Epidermal melanocyte (primary cell): ENCODE data around the gene IP6K1.
"Not testable (repeated sequence)": the region's sequence is repeated elsewhere in the genome, so short reads cannot be mapped to it uniquely, and the experiment has no call there.

ENCODE experiments used
- DNase-seq: peaks from one replicate; pipeline ENCODE4 v3.0.0; 2011; ENCODE audit warnings: low spot score; ENCODE audit not compliant: insufficient read length

IP6K1 gene

GRCh38 chr3:49712166-49712565 lies 74.2 kb downstream of the IP6K1 start:
- no peak for DNase-seq

DNA sequence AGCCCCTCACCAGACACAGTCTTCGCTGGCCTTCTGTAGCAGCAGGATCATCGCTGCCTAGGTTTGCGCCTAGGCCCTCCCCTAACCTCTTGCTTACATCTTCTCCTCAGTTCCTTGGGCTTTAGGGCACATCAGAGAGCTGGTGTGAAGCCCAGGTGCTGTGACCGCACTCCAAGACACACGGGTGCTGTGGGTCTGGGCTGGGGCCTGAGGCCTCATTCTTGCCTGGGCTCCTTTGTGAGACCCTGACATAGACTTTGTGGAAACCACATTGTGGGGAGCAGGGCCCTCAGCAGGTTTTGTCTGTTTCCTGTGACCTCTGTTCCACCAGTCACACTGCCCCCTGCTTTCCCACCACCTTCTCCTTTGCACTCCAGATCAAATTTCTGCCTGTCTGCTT lies 74.9 kb downstream of the IP6K1 start:
- no peak for DNase-seq

- DNase-seq: no peak
Observed at GRCh38 chr3:49709852-49710251, 76.5 kb downstream of the IP6K1 start.

- no peak for DNase-seq
Observed at GRCh38 chr3:49707113-49707480, 79.2 kb downstream of the IP6K1 start.

DNA sequence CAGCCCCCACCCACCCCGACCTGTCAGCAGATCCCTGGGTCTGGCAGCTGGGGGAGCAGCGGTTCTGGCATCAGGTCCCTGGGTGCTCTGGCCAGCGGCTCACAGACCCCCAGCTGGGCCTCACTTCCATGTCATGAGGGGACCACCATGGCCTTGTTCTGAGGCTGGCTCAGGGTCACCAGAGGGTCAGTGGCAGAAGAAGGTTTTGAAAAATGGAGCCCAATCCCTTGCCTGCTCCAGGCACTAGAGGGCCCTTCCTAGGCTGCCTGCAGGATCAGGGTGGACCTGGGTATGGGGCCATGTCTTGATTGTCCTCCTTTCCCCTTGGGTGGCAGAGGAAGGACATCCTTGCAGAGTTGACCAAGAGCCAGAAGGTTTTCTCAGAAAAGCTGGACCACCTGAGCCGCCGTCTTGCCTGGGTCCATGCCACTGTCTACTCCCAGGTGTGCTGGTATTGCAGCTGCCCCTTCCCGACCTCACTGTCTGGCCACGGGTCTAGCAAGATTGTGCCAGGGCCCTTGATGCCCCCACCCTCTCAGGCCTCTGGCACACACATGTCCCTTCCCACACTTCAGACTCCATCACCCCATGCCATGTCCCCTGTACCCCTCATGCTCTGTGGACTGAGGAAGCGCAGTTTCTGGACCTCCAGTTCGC lies 79.8 kb downstream of the IP6K1 start:
- DNase-seq: no peak

DNA sequence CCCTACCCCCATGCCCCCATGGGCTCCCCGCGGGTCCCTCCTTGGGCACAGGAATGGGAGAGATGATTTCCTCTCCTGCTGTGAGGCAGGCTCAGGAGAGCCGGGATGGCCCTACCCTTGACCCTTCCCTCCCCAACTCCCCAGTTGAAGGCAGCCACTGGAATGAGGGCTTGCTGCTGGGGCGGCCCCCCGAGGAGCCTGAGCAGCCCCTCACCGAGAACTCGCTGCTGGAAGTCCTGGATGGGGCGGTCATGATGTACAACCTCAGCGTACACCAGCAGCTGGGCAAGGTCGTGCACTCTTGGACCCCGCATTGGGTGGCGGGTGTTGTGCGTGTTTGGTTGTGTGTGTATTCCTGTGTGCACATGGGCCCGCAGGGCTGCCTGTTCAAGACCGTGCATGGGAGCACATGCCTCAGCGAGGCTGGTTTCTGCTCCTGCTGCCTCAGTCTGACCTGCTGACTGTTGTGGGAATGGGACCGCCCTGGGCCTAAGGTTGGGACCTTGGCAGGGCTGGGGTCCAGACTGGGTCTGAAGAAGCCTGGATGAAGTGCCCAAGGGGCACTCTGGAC lies 80.9 kb downstream of the IP6K1 start:
- DNase-seq: no peak

- DNase-seq: no peak
Observed at GRCh38 chr3:49704629-49705028, 81.7 kb downstream of the IP6K1 start.

GRCh38 chr3:49703956-49704355 lies 82.4 kb downstream of the IP6K1 start:
- no peak for DNase-seq

GRCh38 chr3:49703443-49703927 lies 82.9 kb downstream of the IP6K1 start:
- DNase-seq: peak; percentile 67

DNA sequence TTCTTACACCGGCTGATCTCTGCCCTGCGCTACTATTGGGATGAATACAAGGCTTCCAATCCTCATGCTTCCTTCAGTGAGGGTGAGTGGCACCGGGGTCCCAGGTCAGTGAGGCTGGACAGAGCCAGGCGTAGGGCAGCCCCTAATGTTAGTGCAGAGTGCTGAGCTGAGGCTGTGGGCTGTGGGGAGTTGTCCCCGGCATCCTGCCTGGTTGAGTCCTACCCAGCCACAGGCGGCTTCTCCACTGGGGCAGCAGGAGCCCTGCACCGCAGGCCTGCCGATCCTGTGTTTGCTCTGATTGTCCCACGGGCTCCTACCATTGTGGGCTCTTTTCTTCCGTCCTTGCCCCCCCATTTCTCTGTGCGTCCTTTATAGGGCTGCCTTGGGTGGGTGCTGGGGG lies 83.7 kb downstream of the IP6K1 start:
- DNase-seq: no peak

DNA sequence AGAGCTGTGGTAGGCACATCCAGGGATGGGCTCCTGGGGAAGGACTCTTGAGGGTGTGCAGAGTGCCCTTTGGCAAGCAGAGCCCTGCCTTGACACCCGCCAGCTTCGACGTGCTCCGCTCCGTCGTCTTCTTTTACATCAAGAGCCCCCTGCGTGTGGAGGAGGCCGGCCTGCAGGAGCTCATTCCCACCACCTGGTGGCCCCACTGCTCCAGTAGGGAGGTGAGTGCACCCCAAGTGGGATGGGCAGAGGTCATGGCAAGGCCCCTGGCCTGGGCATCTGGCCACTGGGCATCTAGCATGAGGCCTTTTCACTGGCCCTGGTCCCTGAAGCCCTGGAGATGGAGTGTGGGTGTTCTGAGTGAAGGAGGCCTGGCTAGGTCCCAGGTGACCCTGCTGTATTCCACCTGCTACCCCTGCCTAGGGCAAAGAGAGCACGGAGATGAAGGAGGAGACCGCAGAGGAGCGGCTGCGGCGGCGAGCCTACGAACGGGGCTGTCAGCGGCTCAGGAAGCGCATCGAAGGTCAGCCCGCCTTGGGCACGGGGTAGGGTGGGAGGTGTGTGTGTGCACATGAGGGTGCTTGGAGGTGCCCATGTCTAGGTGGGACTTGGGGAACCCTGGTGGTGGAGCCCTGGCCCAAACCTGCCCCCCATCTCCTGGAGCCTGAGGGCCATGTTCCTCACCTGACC lies 84.8 kb downstream of the IP6K1 start:
- no peak for DNase-seq

DNA sequence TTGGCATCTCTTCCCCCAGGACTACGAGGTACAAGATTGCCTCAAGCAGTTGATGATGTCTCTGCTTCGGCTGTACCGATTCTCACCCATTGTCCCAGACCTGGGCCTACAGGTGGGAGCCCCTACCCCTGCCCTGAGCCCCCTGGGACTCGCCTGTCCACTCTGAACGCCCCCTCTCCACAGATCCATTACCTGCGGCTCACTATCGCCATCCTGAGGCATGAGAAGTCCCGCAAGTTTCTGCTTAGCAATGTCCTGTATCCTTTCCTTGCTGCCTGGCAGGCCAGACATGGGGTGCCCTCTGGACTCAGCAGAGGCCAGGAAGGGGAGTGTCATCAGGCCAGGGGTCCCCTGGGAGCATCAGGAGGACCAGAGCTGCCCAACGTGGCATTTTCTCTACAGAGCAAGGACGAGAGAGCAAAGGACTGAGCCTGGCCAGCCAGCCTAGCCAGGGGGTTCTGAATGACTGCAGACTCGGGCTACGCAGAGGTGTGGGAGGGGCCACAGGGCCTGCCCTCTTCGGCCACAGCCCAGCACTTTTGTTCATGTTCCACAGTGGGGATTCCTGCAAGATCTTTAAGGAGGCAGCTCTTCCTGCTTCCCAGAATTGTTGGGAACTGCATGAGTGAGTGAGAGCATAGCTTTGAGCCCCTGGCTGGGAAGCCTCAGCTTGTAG lies 85.8 kb downstream of the IP6K1 start:
- DNase-seq: no peak

- DNase-seq: no peak
Observed at GRCh38 chr3:49700014-49700413, 86.3 kb downstream of the IP6K1 start.

DNA sequence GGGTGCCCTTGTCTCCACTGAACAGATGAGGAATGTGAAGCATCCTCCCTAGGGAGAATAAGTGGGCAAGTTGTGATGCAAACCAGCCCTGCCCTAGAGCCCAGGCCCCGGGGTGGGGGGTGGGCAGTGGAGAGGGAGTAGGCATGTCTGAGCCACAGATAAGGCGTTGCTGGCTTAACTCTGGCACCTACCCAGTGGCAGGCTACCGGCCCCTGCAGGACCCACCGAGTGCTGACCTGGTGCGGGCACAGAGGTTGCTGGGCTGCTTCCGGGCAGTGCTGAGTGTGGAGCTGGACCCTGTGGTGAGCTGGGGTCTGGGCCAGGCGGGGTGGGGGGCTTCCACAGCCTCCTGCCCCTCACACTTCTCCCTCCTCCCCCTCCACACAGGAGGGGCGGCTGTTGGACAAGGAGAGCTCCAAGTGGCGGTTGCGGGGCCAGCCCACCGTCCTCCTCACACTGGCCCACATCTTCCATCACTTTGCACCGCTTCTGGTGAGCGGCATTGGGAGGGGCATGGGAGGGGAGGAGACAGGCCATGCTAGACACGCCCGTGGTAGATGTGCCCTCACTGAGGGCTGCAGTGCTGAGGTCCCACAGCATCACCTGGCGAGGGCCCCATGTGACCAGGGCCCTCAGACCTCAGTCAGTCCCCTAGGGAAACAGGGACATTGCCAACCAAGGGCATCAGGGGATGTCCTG lies 86.9 kb downstream of the IP6K1 start:
- DNase-seq: no peak

GRCh38 chr3:49695350-49696015 lies 90.9 kb downstream of the IP6K1 start:
- DNase-seq: not testable (repeated sequence)

DNA sequence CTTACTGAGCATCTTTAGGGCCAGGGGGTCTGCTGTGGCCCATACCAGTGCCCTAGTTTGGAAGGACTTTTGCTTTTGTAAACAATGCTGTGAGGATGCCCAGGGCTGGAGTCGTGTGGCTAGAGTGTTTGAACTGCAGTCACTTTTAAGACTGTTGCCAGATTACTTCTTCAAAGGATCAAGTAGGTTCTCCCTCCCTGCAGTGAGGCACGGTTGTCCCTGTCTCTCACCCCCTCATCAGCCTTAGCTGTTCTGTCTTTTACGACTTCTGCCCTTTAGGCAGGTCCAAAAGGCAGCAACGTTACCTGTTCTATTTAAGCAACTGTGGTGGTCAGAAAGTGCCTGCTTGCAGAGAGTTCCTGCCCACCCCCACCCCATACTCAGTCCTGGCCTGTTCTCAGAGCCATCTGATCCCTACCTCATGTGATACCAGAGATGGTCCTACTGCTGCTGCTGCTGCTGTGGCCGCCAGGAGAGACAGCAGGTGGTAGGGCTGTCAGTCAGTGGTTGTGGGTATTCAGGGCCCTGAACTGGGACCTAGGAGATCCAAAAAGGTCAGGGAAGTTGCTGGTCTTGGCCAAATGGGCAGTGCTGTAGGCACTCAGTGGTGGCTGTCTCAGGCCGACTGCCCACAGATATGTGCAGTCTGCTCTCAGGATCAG lies 91.8 kb downstream of the IP6K1 start:
- DNase-seq: not testable (repeated sequence)

GRCh38 chr3:49691481-49691880 lies 94.9 kb downstream of the IP6K1 start:
- not testable (repeated sequence) for DNase-seq

DNA sequence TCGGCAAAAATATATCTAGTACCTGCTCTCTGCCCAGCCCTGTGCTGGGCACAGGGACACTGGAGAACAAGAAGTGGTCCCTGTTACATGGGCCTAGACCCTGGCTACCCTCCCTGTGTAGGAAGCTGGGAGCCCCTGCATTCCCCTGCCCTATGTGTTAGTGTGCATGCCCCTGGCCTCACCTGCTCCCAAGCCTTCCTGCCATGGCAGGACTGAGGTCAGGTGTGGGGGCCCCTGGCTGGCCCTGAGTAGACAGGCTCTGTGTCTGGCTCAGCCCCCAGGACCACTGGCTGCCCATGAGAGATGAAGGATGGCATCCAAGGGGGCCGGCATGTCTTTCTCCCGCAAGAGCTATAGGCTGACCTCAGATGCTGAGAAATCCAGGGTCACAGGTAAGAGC lies 95.5 kb downstream of the IP6K1 start:
- DNase-seq: not testable (repeated sequence)

DNA sequence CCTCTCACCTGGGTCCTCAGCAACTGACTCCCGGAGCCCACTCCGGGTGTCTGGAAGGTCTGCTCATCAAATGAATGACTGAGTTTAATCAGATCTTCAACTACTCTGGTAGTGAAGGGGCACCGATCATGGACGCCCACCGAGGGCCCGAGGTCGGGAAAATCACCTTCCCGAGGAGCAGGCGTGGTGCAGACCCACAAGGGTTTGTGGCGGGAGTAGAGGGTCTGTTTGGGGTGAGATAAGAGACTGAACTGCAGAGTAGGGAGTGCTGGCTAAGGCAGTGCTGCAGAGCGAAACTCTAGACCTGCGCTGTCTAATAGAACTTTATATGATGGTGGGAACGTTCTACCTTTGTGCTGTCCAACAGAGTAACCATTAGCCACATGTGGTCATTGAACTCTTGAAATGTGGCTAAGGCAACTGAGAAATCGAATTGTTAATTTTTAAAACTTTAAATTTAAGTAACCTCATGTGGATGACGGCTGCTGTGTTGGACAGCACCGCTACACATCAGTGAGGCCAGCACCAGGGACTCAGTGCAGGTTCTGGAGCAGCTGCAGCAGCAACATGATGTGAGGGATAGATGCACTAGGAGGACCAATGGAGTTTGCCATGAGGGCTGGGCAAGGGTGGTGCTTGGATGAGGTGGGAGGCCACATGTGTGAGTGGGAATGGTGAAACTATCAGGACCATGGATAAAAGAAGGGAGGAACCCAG lies 96.3 kb downstream of the IP6K1 start:
- not testable (repeated sequence) for DNase-seq
